ENCODE data around the gene GAB3. TPM values are rescaled to one million over a fixed set of nuclear protein-coding genes. Genes with fewer than 3 reads are reported as not detected.
"Not testable (repeated sequence)": the region's sequence is repeated elsewhere in the genome, so short reads cannot be mapped to it uniquely, and the experiment has no call there.

The GAB3 gene
- total RNA-seq, 1 donor from 2014 or later = 3.8 TPM

GRCh38 chrX:154657226-154657805 is 93.6 kb downstream of the GAB3 start:
- no peak for DNase-seq (ENCODE audit: low read depth, low spot score)

- no peak for DNase-seq (ENCODE audit: low read depth, low spot score)
Observed at GRCh38 chrX:154655786-154656185, 95.1 kb downstream of the GAB3 start.

- no peak for DNase-seq (ENCODE audit: low read depth, low spot score)
Observed at GRCh38 chrX:154655346-154655745, 95.5 kb downstream of the GAB3 start.

GRCh38 chrX:154654925-154655324 is 96.0 kb downstream of the GAB3 start:
- DNase-seq (ENCODE audit: low read depth, low spot score) = no peak

GRCh38 chrX:154654372-154654771 is 96.5 kb downstream of the GAB3 start:
- no peak for DNase-seq (ENCODE audit: low read depth, low spot score)

- DNase-seq (ENCODE audit: low read depth, low spot score) = not testable (repeated sequence)
Observed at GRCh38 chrX:154653413-154653812, 97.5 kb downstream of the GAB3 start, which contains the start of gene CTAG2. Gene CTAG2 (minus strand): TSS chrX:154653579. CDS start chrX:154653515, 64 bp downstream.

- no peak for DNase-seq (ENCODE audit: low read depth, low spot score)
Observed at GRCh38 chrX:154653048-154653401, 97.9 kb downstream of the GAB3 start.

- DNase-seq (ENCODE audit: low read depth, low spot score) = no peak
Observed at GRCh38 chrX:154652311-154653047, 98.4 kb downstream of the GAB3 start.

- DNase-seq (ENCODE audit: low read depth, low spot score) = no peak
Observed at GRCh38 chrX:154650221-154650510, 100.7 kb downstream of the GAB3 start.

GRCh38 chrX:154649503-154650220 is 101.2 kb downstream of the GAB3 start:
- DNase-seq (ENCODE audit: low read depth, low spot score) = no peak

- no peak for DNase-seq (ENCODE audit: low read depth, low spot score)
Observed at GRCh38 chrX:154648931-154649330, 101.9 kb downstream of the GAB3 start.

- DNase-seq (ENCODE audit: low read depth, low spot score) = not testable (repeated sequence)
Observed at GRCh38 chrX:154645745-154646378, 105.0 kb downstream of the GAB3 start.

- not testable (repeated sequence) for DNase-seq (ENCODE audit: low read depth, low spot score)
Observed at GRCh38 chrX:154643708-154644107, 107.2 kb downstream of the GAB3 start.

GRCh38 chrX:154641740-154642139 is 109.1 kb downstream of the GAB3 start:
- DNase-seq (ENCODE audit: low read depth, low spot score) = not testable (repeated sequence)

- DNase-seq (ENCODE audit: low read depth, low spot score) = not testable (repeated sequence)
Observed at GRCh38 chrX:154633661-154634060, 117.2 kb downstream of the GAB3 start.

GRCh38 chrX:154630949-154631348 is 119.9 kb downstream of the GAB3 start:
- not testable (repeated sequence) for DNase-seq (ENCODE audit: low read depth, low spot score)

GRCh38 chrX:154628960-154629359 is 121.9 kb downstream of the GAB3 start:
- DNase-seq (ENCODE audit: low read depth, low spot score) = not testable (repeated sequence)

Other genes starting within 250 kb of the GAB3 start
- gene FAM3A, start 234.8 kb downstream of the GAB3 start, total RNA-seq = 21.4 and 23.2 TPM in 2 replicates
- gene G6PD, start 204.2 kb downstream of the GAB3 start, total RNA-seq = 67.9 and 73.6 TPM in 2 replicates
- 19.0 and 19.2 TPM in 2 replicates for gene IKBKG, start 203.5 kb downstream of the GAB3 start, total RNA-seq
- not detected in 2 replicates for gene CTAG1A, start 165.9 kb downstream of the GAB3 start, total RNA-seq
- gene CTAG1B, start 131.8 kb downstream of the GAB3 start, total RNA-seq = not detected in 2 replicates
- not detected in 2 replicates for gene CTAG2, start 97.5 kb downstream of the GAB3 start, total RNA-seq
- gene DKC1, start 11.8 kb upstream of the GAB3 start, total RNA-seq = 61.5 and 72.6 TPM in 2 replicates
- 17.9 and 31.2 TPM in 2 replicates for gene MPP1, start 54.4 kb upstream of the GAB3 start, total RNA-seq
- gene SMIM9, start 83.6 kb upstream of the GAB3 start, total RNA-seq = not detected in 2 replicates
- 2.0 and 2.8 TPM in 2 replicates for gene F8A1, start 135.3 kb upstream of the GAB3 start, total RNA-seq

Measured in pulmonary artery endothelial cell (primary cell).